ENCODE results near the gene PRM2.
A peak's percentile ranks its signal among the peaks of the same experiment; 100 is the strongest.
"Not testable (repeated sequence)": the region's sequence is repeated elsewhere in the genome, so short reads cannot be mapped to it uniquely, and the experiment has no call there.

Gene PRM2

GRCh38 chr16:11306997-11307638, 30.8 kb upstream of the PRM2 start:
- peak; percentile 86 to 93 for DNase-seq

GRCh38 chr16:11306381-11306780, 30.1 kb upstream of the PRM2 start:
- DNase-seq = no peak

GRCh38 chr16:11303405-11304138, 27.3 kb upstream of the PRM2 start:
- no peak for DNase-seq

- no peak for DNase-seq
Observed at GRCh38 chr16:11302977-11303376, 26.7 kb upstream of the PRM2 start.

- DNase-seq = no peak
Observed at GRCh38 chr16:11301645-11302501, 25.6 kb upstream of the PRM2 start.

GRCh38 chr16:11300560-11300892, 24.2 kb upstream of the PRM2 start:
- no peak for DNase-seq

GRCh38 chr16:11299865-11300559, 23.7 kb upstream of the PRM2 start:
- DNase-seq = no peak

GRCh38 chr16:11298950-11299547, 22.8 kb upstream of the PRM2 start:
- not testable (repeated sequence) for DNase-seq

- DNase-seq = no peak
Observed at GRCh38 chr16:11298143-11298900, 22.0 kb upstream of the PRM2 start.

GRCh38 chr16:11297492-11298142, 21.3 kb upstream of the PRM2 start:
- DNase-seq = peak; percentile 79 to 82

- DNase-seq = no peak
Observed at GRCh38 chr16:11296706-11297491, 20.6 kb upstream of the PRM2 start.

GRCh38 chr16:11296351-11296705, 20.0 kb upstream of the PRM2 start:
- no peak for DNase-seq

GRCh38 chr16:11295672-11296071, 19.4 kb upstream of the PRM2 start:
- DNase-seq = no peak

- no peak for DNase-seq
Observed at GRCh38 chr16:11292076-11292748, 15.9 kb upstream of the PRM2 start.

- DNase-seq = no peak
Observed at GRCh38 chr16:11291091-11291703, 14.9 kb upstream of the PRM2 start.

GRCh38 chr16:11290102-11290893, 14.0 kb upstream of the PRM2 start:
- no peak for DNase-seq

GRCh38 chr16:11289696-11290095, 13.4 kb upstream of the PRM2 start:
- not testable (repeated sequence) for DNase-seq

- no peak for DNase-seq
Observed at GRCh38 chr16:11289202-11289601, 12.9 kb upstream of the PRM2 start.

- no peak for DNase-seq
Observed at GRCh38 chr16:11285842-11286241, 9.6 kb upstream of the PRM2 start.
